ENCODE measurements around the gene TMEM164.

DNA sequence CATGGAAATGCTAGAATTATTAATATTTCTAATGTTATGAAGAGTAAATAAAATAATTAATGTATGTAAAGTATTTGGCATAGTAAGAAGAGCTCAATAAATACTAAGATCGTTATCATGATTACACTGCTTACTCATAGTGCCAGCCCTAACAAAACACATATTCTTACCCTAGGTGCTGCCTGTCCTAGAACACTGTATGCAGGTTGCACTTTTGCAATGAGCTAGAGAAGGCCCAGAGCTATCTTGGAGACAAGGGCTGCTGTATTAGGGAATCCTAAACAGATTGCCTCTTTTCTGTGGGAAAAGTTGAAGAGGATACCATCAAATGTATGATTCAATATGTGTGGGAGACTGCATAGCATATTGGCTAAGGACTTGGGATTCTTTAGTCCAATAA, 48.0 kb upstream of the TMEM164 start:
- TF ChIP-seq POLR2A (IDR thresholded peaks at IDR 0.05) = no peak
- TF ChIP-seq, protein P1, sequence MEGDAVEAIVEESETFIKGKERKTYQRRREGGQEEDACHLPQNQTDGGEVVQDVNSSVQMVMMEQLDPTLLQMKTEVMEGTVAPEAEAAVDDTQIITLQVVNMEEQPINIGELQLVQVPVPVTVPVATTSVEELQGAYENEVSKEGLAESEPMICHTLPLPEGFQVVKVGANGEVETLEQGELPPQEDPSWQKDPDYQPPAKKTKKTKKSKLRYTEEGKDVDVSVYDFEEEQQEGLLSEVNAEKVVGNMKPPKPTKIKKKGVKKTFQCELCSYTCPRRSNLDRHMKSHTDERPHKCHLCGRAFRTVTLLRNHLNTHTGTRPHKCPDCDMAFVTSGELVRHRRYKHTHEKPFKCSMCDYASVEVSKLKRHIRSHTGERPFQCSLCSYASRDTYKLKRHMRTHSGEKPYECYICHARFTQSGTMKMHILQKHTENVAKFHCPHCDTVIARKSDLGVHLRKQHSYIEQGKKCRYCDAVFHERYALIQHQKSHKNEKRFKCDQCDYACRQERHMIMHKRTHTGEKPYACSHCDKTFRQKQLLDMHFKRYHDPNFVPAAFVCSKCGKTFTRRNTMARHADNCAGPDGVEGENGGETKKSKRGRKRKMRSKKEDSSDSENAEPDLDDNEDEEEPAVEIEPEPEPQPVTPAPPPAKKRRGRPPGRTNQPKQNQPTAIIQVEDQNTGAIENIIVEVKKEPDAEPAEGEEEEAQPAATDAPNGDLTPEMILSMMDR (IDR thresholded peaks at IDR 0.05) = no peak

Measured in adrenal gland (tissue), 5 donors.